BLaER1 treated with 17β-estradiol and CSF1 and Interleukin-3, amounts not matched to agents 10 nM and 100 nM (cell line): ENCODE results near the gene SEC14L5.
"Not testable (repeated sequence)": the region's sequence is repeated elsewhere in the genome, so short reads cannot be mapped to it uniquely, and the experiment has no call there.

ENCODE experiments used
- H3K27ac ChIP-seq, 11 experiments: shearing (Covaris generic); formaldehyde crosslinking; 2 replicates each; pipeline ENCODE4 v1.8.1; 2022
- H3K27me3 ChIP-seq, 11 experiments: shearing (Covaris generic); formaldehyde crosslinking; 2 replicates each; pipeline ENCODE4 v1.8.1; 2022
- H3K36me3 ChIP-seq, 11 experiments: shearing (Covaris generic); formaldehyde crosslinking; 2 replicates each; pipeline ENCODE4 v1.8.1; 2022
- H3K4me1 ChIP-seq, 10 experiments: shearing (Covaris generic); formaldehyde crosslinking; 2 replicates each; pipeline ENCODE4 v1.8.1; 2022
- H3K4me2 ChIP-seq, 11 experiments: shearing (Covaris generic); formaldehyde crosslinking; 2 replicates each; pipeline ENCODE4 v1.8.1; 2022
- H3K4me3 ChIP-seq, 10 experiments: shearing (Covaris generic); formaldehyde crosslinking; 2 replicates each; pipeline ENCODE4 v1.8.1; 2022
- H3K9ac ChIP-seq, 11 experiments: shearing (Covaris generic); formaldehyde crosslinking; 2 replicates each; pipeline ENCODE4 v1.8.1; 2022
- H3K9me3 ChIP-seq, 11 experiments: shearing (Covaris generic); formaldehyde crosslinking; replicated peaks in 1 of 11; 2 replicates each; pipeline ENCODE4 v1.8.1; 2022
- H4K20me1 ChIP-seq, 11 experiments: shearing (Covaris generic); formaldehyde crosslinking; 2 replicates each; pipeline ENCODE4 v1.8.1; 2022
- Cebpa-rat ChIP-seq, 11 experiments: shearing (Covaris generic); IDR thresholded peaks; 2 replicates each; pipeline ENCODE4 v1.8.1; 2022

The SEC14L5 gene

DNA sequence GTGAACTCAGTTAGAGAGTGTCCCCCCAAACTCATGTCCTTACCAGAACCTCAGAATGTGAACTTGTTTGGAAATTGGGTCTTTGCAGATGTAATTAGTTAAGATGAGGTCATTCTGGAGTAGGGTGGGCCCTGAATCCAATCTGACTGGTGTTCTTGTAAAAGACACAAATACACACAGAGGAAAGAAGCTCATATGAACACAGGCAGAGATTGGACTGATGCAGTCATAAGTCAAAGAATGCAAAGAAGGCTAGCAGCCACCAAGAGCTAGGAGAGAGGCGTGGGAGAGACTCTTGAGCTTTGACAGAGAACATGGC is 77.7 kb downstream of the SEC14L5 start:
- H3K9me3 ChIP-seq: no peaks in the 10 kb centered on the region
- H3K4me2 ChIP-seq: no peak overlapping the region
- H3K36me3 ChIP-seq: peaks cover 0 to 9% (median 0%) of the 10 kb centered on the region in 11 experiments; a peak in 4 of 22 replicates
- H3K9ac ChIP-seq: 0 out of 22 replicates have a peak overlapping the region, but pooled peaks of 1 of the 11 experiments have one; percentile 7
- no peak for TF ChIP-seq Cebpa-rat (IDR thresholded peaks at IDR 0.05)
- H3K4me3 ChIP-seq: no peak overlapping the region
- peaks cover 0 to 8% (median 0%) of the 10 kb centered on the region in 11 experiments; a peak in 2 of 22 replicates for H4K20me1 ChIP-seq
- no peak overlapping the region for H3K27ac ChIP-seq
- peaks cover 18 to 40% (median 22%) of the 10 kb centered on the region in 10 experiments for H3K4me1 ChIP-seq
- H3K27me3 ChIP-seq: peaks cover 0 to 8% (median 5%) of the 10 kb centered on the region in 11 experiments; a peak in 9 of 22 replicates

DNA sequence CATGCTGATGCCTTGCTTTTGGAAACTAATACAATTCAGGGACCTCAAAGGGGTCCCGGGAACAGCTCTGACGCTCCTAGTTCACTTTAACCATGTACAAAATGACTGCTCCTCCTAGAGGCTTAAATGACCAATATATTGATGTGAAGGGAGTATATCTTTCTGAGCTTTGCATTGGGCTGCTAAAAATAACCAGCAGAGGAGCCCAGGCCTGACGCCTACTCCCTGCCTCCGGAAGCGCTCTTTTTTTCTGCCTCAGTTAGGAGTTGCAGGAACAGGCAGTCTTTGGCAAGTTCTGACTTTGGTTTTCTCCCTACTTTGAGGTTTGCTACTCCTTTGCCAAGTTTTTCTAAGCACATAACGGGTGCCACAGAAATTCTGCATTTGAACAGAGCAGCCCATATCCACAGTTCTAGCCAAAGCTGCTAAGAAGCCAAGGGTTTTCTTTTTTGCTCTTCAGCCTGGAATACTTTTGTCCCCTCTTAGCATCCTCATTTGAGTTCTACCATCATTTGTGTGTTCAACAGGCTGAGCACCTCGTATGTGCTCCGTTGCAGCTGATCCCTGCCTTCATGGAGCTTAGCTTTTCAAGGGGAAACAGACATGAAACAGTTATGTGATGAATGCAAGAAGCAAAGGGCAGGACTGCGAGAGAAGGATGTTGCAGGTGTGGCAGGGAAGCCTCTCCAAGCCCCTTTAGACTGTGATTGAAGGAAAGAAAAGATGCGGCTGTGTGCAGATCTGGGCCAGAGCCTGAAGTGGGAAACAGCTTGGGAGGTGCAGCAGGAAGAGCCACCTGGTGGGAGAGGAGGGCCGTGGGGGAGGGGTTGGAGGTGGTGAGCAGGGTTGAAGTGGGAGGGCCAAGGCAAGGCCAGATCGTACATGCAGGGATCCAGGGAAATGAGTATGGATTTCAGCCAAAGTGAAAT is 78.4 kb downstream of the SEC14L5 start:
- Histone ChIP-seq H3K27me3 (peaks cover 0 to 13% (median 7%) of the 10 kb centered on the region in 11 experiments; a peak in 9 of 22 replicates), H3K27ac (no peak overlapping the region), H3K4me3 (no peak overlapping the region), H4K20me1 (peaks cover 0 to 2% (median 0%) of the 10 kb centered on the region in 11 experiments; a peak in 1 of 22 replicates), H3K4me2 (no peak overlapping the region; a peak in 1 of 22 replicates), H3K9ac (no peak overlapping the region), H3K36me3 (peaks cover 0 to 3% (median 0%) of the 10 kb centered on the region in 11 experiments; a peak in 4 of 22 replicates), H3K9me3 (no peaks in the 10 kb centered on the region), H3K4me1 (peaks cover 18 to 34% (median 22%) of the 10 kb centered on the region in 10 experiments)
- no peak for TF ChIP-seq Cebpa-rat (IDR thresholded peaks at IDR 0.05)

DNA sequence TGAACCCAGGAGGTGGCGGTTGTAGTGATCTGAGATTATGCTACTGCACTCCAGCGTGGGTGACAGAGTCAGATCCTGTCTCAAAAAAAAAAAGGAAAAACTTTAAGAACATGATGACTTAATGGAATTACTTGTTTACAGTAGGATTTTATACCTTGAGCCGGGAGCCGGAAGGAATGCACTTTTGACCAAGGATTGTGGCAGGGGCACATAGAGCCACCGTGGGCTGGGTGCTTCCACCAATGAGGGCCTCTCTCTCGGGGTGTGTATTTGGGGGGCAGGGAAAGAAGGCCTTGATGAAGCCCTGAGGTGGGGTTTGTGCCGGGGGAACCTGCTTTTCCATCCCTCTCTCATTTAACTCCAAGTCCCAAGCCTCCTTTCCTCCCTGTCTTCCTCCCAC is 82.3 kb downstream of the SEC14L5 start:
- H3K27ac ChIP-seq: no peak overlapping the region
- H4K20me1 ChIP-seq: peaks cover 0 to 7% (median 0%) of the 10 kb centered on the region in 11 experiments; a peak in 1 of 22 replicates
- no peak overlapping the region for H3K4me3 ChIP-seq
- H3K9ac ChIP-seq: no peak overlapping the region
- H3K4me2 ChIP-seq: no peak overlapping the region
- no peaks in the 10 kb centered on the region for H3K36me3 ChIP-seq
- no peak for TF ChIP-seq Cebpa-rat (IDR thresholded peaks at IDR 0.05)
- H3K4me1 ChIP-seq: peaks cover 0 to 9% (median 0%) of the 10 kb centered on the region in 10 experiments; a peak in 2 of 20 replicates
- H3K9me3 ChIP-seq: no peaks in the 10 kb centered on the region
- H3K27me3 ChIP-seq: peaks cover 0 to 16% (median 7%) of the 10 kb centered on the region in 11 experiments; a peak in 9 of 22 replicates

DNA sequence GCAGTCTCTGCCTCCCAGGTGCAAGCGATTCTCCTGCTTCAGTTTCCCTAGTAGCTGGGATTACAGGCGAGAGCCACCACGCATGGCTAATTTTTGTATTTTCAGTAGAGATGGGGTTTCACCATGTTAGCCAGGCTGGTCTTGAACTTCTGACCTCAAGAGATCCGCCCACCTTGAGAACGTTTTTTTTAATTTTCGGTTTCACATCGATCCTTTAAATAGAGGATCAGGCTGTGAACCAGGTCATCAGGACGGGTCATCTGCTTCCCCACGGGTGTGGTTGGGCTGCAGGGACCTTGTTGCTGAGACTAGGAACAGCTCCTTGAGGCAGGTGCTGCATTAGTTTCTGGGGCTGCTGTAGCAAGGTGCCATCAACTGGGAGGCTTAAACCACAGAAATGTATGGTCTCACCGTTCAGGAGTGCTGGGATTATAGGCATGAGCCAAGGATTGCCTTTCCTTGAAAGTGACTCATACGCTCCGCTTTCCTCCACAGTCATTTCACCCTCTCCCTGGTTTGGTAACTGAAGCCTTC is 83.5 kb downstream of the SEC14L5 start:
- H3K4me2 ChIP-seq: no peak overlapping the region
- TF ChIP-seq Cebpa-rat (IDR thresholded peaks at IDR 0.05): no peak
- no peak overlapping the region for H3K27ac ChIP-seq
- H3K9me3 ChIP-seq: no peaks in the 10 kb centered on the region
- H4K20me1 ChIP-seq: peaks cover 0 to 7% (median 0%) of the 10 kb centered on the region in 11 experiments; a peak in 1 of 22 replicates
- no peak overlapping the region for H3K9ac ChIP-seq
- no peaks in the 10 kb centered on the region for H3K36me3 ChIP-seq
- no peak overlapping the region for H3K4me3 ChIP-seq
- peaks cover 0 to 16% (median 7%) of the 10 kb centered on the region in 11 experiments; a peak in 9 of 22 replicates for H3K27me3 ChIP-seq
- peaks cover 0 to 2% (median 0%) of the 10 kb centered on the region in 10 experiments; a peak in 2 of 20 replicates for H3K4me1 ChIP-seq

DNA sequence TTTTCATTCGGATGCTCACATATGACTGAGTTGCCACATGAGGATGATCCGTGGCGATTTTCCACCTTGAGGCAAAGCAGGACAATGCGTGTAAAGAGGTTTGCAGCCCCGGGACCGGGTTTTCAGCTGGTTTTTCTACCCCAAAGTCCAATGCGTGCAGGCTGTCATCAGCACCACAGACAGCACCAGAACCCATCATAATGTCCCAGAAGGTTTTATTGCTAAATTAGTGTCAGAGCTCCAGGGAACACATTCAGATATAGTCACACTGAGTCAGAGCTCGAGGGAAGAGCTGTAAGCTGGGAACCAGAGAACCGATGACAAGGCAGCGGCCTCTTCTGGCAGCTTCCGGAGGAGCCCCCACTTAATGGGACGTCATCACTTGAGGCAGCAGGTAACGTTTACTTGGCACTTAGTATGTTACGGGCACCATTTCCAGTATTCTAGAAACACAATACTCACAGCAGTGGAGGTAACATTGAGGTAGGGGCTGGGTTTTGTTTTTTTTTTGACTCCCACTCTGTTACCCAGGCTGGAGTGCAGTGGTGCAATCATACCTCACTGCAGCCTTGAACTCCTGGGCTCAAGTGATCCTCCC is 84.5 kb downstream of the SEC14L5 start:
- Histone ChIP-seq H3K4me3 (no peak overlapping the region), H3K27me3 (peaks cover 0 to 16% (median 7%) of the 10 kb centered on the region in 11 experiments; a peak in 9 of 22 replicates), H3K4me2 (no peak overlapping the region), H3K27ac (no peak overlapping the region), H3K9ac (no peak overlapping the region), H3K4me1 (peaks cover 0 to 8% (median 0%) of the 10 kb centered on the region in 10 experiments; a peak in 2 of 20 replicates), H4K20me1 (peaks cover 0 to 7% (median 0%) of the 10 kb centered on the region in 11 experiments; a peak in 1 of 22 replicates), H3K9me3 (no peaks in the 10 kb centered on the region), H3K36me3 (no peaks in the 10 kb centered on the region)
- TF ChIP-seq Cebpa-rat (IDR thresholded peaks at IDR 0.05): no peak

DNA sequence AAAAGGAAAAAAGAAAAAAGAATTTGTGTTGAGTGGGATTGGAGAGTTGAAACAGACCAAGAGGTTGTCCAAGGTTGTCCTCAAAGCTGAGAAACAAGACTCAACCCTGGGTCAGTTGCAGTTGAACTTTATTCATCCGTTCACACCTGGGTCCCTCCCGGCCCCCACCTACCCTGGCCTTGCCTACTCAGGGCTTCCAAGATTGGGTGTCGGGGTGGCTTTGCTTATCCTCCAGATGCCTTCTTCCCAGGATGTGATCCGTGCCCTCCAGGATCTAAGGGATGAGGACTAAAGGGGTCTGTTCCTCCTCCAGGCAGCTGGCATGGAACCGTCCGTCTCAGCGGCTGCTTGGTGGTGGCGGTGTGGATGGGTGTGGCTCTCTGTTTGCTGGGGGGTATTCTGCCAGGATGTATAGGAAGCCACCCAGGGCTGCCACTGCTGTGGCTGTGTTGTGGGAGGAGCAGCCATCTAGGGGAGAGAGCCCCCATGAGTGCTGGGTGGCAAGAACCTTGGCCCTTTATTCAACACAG is 85.9 kb downstream of the SEC14L5 start:
- no peak for TF ChIP-seq Cebpa-rat (IDR thresholded peaks at IDR 0.05)
- Histone ChIP-seq H3K9me3 (peaks cover 0 to 13% (median 0%) of the 10 kb centered on the region in 11 experiments; a peak in 3 of 22 replicates), H3K4me1 (peaks cover 0 to 8% (median 0%) of the 10 kb centered on the region in 10 experiments; a peak in 2 of 20 replicates), H3K27ac (no peak overlapping the region), H3K4me2 (no peak overlapping the region), H3K36me3 (0 out of 22 replicates have a peak, but pooled peaks cover 0 to 10% (median 0%) of the 10 kb centered on the region in 11 experiments), H3K9ac (no peak overlapping the region), H3K27me3 (peaks cover 0 to 16% (median 7%) of the 10 kb centered on the region in 11 experiments; a peak in 9 of 22 replicates), H3K4me3 (no peak overlapping the region), H4K20me1 (peaks cover 0 to 7% (median 0%) of the 10 kb centered on the region in 11 experiments; a peak in 1 of 22 replicates)

DNA sequence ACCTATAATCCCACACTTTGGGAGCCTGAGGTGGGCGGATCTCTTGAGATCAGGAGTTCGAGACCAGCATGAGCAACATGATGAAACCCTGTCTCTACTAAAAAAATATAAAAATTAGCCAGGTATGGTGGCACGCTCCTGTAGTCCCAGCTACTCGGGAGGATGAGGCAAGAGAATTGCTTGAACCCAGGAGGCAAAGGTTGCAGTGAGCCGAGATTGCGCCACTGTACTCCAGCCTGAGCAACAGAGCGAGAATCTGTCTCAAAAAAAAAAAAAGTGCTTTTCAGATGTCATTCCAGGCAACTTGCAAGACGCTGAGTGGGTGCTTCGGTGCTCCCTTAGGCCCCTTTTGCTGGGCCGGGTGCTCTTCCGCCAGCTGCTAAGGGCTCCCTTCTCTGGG is 86.5 kb downstream of the SEC14L5 start:
- not testable (repeated sequence) for H3K4me1 ChIP-seq, H3K4me2 ChIP-seq, H3K4me3 ChIP-seq, H3K27ac ChIP-seq, H4K20me1 ChIP-seq, H3K9ac ChIP-seq
- Histone ChIP-seq H3K27me3 (peaks cover 0 to 16% (median 7%) of the 10 kb centered on the region in 11 experiments; a peak in 9 of 22 replicates), H3K36me3 (0 out of 22 replicates have a peak, but pooled peaks cover 0 to 10% (median 0%) of the 10 kb centered on the region in 11 experiments), H3K9me3 (peaks cover 0 to 16% (median 0%) of the 10 kb centered on the region in 11 experiments; a peak in 3 of 22 replicates)

DNA sequence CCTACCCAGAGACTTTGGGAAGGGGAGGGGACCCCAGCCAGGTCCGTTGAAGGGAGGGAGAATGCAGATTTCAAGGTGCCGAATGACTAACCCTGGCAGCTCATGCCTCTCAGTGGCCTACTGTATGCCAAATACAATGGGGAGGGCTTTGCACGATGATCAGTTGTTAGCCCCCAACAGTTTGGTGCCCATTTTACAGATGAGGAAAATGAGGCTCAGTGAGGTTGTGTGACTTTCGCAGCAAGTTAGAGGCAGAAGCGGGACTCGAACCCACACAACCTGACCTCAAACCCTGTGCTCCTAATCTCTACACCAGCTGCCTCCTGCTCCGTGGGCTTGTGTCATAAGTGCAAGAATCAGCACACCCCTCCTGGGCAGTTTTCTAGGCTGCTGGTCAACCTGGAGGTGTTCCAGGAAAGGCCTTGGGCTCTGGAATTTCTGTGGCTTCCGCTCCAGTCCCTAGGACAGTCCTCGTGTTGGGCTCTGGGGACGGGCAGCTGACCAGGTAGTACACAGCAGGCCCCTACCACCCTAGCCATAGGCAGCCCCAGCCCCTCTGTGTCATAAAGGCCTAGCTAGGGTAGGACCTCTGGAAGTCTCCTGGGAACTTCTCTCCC is 87.5 kb downstream of the SEC14L5 start:
- TF ChIP-seq Cebpa-rat (IDR thresholded peaks at IDR 0.05): no peak
- H3K4me1 ChIP-seq: peaks cover 0 to 8% (median 0%) of the 10 kb centered on the region in 10 experiments; a peak in 2 of 20 replicates
- H3K27ac ChIP-seq: no peak overlapping the region
- H3K4me3 ChIP-seq: no peak overlapping the region
- peaks cover 0 to 16% (median 0%) of the 10 kb centered on the region in 11 experiments; a peak in 3 of 22 replicates for H3K9me3 ChIP-seq
- H3K27me3 ChIP-seq: peaks cover 0 to 11% (median 3%) of the 10 kb centered on the region in 11 experiments; a peak in 9 of 22 replicates
- H3K4me2 ChIP-seq: no peak overlapping the region
- H4K20me1 ChIP-seq: peaks cover 0 to 7% (median 0%) of the 10 kb centered on the region in 11 experiments; a peak in 1 of 22 replicates
- H3K9ac ChIP-seq: no peak overlapping the region
- H3K36me3 ChIP-seq: 0 out of 22 replicates have a peak, but pooled peaks cover 0 to 10% (median 0%) of the 10 kb centered on the region in 11 experiments
